CD4-positive, alpha-beta T cell treated with Interleukin-6 for 4 hours (primary cell): ENCODE measurements around the gene DISP2.
A peak's percentile ranks its signal among the peaks of the same experiment; 100 is the strongest.

Source experiments
- DNase-seq: peaks from one replicate; pipeline ENCODE4 v3.0.0-alpha.2; 2020; ENCODE audit warnings: mixed read lengths

The DISP2 gene

GRCh38 chr15:40343512-40343911 lies 14.5 kb upstream of the DISP2 start:
- no peak for DNase-seq

GRCh38 chr15:40344217-40344616 lies 13.8 kb upstream of the DISP2 start:
- no peak for DNase-seq

- DNase-seq, result peak; percentile 78
Measured at GRCh38 chr15:40344631-40345120, 13.3 kb upstream of the DISP2 start.

GRCh38 chr15:40345225-40345866 lies 12.7 kb upstream of the DISP2 start:
- DNase-seq, result no peak

GRCh38 chr15:40345867-40346578 lies 12.0 kb upstream of the DISP2 start:
- DNase-seq, result no peak

GRCh38 chr15:40346579-40347558 lies 11.2 kb upstream of the DISP2 start:
- no peak for DNase-seq

- no peak for DNase-seq
Measured at GRCh38 chr15:40347559-40348473, 10.2 kb upstream of the DISP2 start.

- no peak for DNase-seq
Measured at GRCh38 chr15:40348474-40348870, 9.5 kb upstream of the DISP2 start.

GRCh38 chr15:40349163-40349562 lies 8.9 kb upstream of the DISP2 start:
- no peak for DNase-seq

- no peak for DNase-seq
Measured at GRCh38 chr15:40352281-40352901, 5.6 kb upstream of the DISP2 start.

GRCh38 chr15:40353697-40354096 lies 4.3 kb upstream of the DISP2 start:
- DNase-seq, result no peak

GRCh38 chr15:40354408-40355171 lies 3.4 kb upstream of the DISP2 start:
- no peak for DNase-seq

GRCh38 chr15:40355976-40356585 lies 1.9 kb upstream of the DISP2 start:
- no peak for DNase-seq

GRCh38 chr15:40357246-40357645 lies 773 bp upstream of the DISP2 start:
- no peak for DNase-seq

- DNase-seq, result peak; percentile 54
Measured at GRCh38 chr15:40358471-40359353, 693 bp downstream of the DISP2 start.

- DNase-seq, result no peak
Measured at GRCh38 chr15:40360015-40360414, 2.0 kb downstream of the DISP2 start.

- DNase-seq, result no peak
Measured at GRCh38 chr15:40361640-40362039, 3.6 kb downstream of the DISP2 start.

- DNase-seq, result no peak
Measured at GRCh38 chr15:40363611-40364010, 5.6 kb downstream of the DISP2 start.

- no peak for DNase-seq
Measured at GRCh38 chr15:40364251-40364650, 6.2 kb downstream of the DISP2 start.
